Measurements from ENCODE around the gene MAGI2. TPM values are rescaled to one million over a fixed set of nuclear protein-coding genes. Genes with fewer than 3 reads are reported as not detected.

Gene MAGI2
- total RNA-seq, 1 experiment from 2014 or later: 14.3 TPM

DNA sequence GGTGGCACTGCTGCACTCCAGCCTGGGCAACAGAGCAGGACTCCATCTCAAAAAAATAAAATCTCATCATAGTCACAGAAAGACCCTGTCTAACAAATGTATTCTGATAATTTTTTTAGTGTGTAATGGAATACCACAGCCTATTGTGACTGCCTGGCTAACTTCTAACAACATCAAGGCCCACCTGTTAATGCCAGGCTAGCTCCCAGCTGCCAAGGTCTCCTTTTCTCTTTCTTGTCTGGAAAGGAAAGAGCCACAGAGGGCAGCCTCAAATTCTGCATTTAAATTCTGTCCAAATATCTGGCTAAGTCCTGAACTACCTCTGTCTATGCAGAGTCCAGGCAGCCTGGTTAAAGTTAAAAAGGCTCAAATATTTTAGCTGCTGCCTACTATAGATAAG lies 700.9 kb downstream of the MAGI2 start:
- Histone ChIP-seq H3K14ac (ENCODE audit: insufficient read depth, low read length) (no peak overlapping the region), H3K23ac (ENCODE audit: insufficient read length, low read depth, low read length) (no peak overlapping the region), H2AK5ac (ENCODE audit: insufficient read length, low read length) (no peak overlapping the region), H2AFZ (ENCODE audit: low read length) (no peak overlapping the region), H3K4ac (ENCODE audit: low read depth, low read length) (no peak overlapping the region), H2BK5ac (ENCODE audit: insufficient read length, low read length) (no peak overlapping the region), H3K27ac (ENCODE audit: insufficient read length, low read depth, low read length) (no peak overlapping the region), H4K5ac (ENCODE audit: insufficient read length, low read depth, low read length) (no peak overlapping the region), H2BK120ac (ENCODE audit: low read depth, low read length, poor library complexity, severe bottlenecking) (no peak overlapping the region), H3K23me2 (ENCODE audit: insufficient read length, low read depth, low read length, poor library complexity, severe bottlenecking) (no peaks in the 10 kb centered on the region), H3K4me2 (ENCODE audit: insufficient read depth, insufficient read length, low read length) (no peak overlapping the region), H3K27me3 (ENCODE audit: insufficient read depth, low read length) (no peaks in the 10 kb centered on the region), H3K4me1 (ENCODE audit: insufficient read depth, low read length) (peaks cover 3% of the 10 kb centered on the region; the same call in 1 of the 2 replicates), H3K79me2 (ENCODE audit: insufficient read depth, low read length) (peaks cover 2% of the 10 kb centered on the region; the same call in 1 of the 2 replicates), H3K56ac (ENCODE audit: insufficient read length, low read depth, low read length) (no peak overlapping the region), H2BK12ac (ENCODE audit: insufficient read length, low read depth, low read length) (no peak overlapping the region), H2BK15ac (ENCODE audit: low read depth, low read length) (no peak overlapping the region), H4K91ac (ENCODE audit: insufficient read length, low read depth, low read length) (no peak overlapping the region), H3T11ph (ENCODE audit: low read length) (no peak overlapping the region), H3K79me1 (ENCODE audit: insufficient read depth, low read depth, low read length, poor library complexity, severe bottlenecking) (no peaks in the 10 kb centered on the region), H4K20me1 (ENCODE audit: control insufficient read depth, insufficient read depth, insufficient read length) (no peaks in the 10 kb centered on the region), H3K9ac (ENCODE audit: extremely low read depth, insufficient read length, low read length) (no peak overlapping the region), H2BK20ac (ENCODE audit: low read depth, low read length, poor library complexity, severe bottlenecking) (no peak overlapping the region), H4K8ac (replicated peaks; ENCODE audit: insufficient read length, low read depth, low read length) (no peak overlapping the region), H3K9me3 (ENCODE audit: control insufficient read depth, low read depth, low read length) (no peaks in the 10 kb centered on the region), H3K18ac (ENCODE audit: insufficient read length, low read depth, low read length) (no peak overlapping the region)
- H3K36me3 Mint-ChIP-seq (ENCODE audit: insufficient read depth in 1 of 3, low read depth in 3 of 3): peaks cover 4 to 9% (median 5%) of the 10 kb centered on the region in 3 experiments; a peak in 6 of 7 replicates
- H3K9me3 Mint-ChIP-seq: peaks cover 6% of the 10 kb centered on the region in 2 experiments; a peak in 3 of 5 replicates
- H3K27ac Mint-ChIP-seq: no peak overlapping the region
- no peaks in the 10 kb centered on the region for H3K27me3 Mint-ChIP-seq (ENCODE audit: low read depth)
- no peak overlapping the region for H3K4me3 Mint-ChIP-seq
- no peak for DNase-seq
- H3K4me1 Mint-ChIP-seq: peaks cover 25 to 35% of the 10 kb centered on the region in 2 experiments
- TF ChIP-seq, protein P1, sequence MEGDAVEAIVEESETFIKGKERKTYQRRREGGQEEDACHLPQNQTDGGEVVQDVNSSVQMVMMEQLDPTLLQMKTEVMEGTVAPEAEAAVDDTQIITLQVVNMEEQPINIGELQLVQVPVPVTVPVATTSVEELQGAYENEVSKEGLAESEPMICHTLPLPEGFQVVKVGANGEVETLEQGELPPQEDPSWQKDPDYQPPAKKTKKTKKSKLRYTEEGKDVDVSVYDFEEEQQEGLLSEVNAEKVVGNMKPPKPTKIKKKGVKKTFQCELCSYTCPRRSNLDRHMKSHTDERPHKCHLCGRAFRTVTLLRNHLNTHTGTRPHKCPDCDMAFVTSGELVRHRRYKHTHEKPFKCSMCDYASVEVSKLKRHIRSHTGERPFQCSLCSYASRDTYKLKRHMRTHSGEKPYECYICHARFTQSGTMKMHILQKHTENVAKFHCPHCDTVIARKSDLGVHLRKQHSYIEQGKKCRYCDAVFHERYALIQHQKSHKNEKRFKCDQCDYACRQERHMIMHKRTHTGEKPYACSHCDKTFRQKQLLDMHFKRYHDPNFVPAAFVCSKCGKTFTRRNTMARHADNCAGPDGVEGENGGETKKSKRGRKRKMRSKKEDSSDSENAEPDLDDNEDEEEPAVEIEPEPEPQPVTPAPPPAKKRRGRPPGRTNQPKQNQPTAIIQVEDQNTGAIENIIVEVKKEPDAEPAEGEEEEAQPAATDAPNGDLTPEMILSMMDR (conservative IDR thresholded peaks at IDR 0.05): no peak
